HG02943 (cell line): ENCODE measurements around the gene ECEL1.
"Not testable (repeated sequence)": the region's sequence is repeated elsewhere in the genome, so short reads cannot be mapped to it uniquely, and the experiment has no call there.

Experiments used
- ATAC-seq: cut with Tn5 transposase; IDR thresholded peaks from one replicate; pipeline ENCODE4 v1.9.1; 2021; ENCODE audit warnings: mild to moderate bottlenecking, low read depth, moderate library complexity; ENCODE audit not compliant: unreplicated experiment

ECEL1 gene

GRCh38 chr2:232445149-232445885 is 42.3 kb downstream of the ECEL1 start:
- ATAC-seq, result not testable (repeated sequence)

GRCh38 chr2:232444409-232445148 is 43.1 kb downstream of the ECEL1 start:
- no peak for ATAC-seq

GRCh38 chr2:232443669-232444408 is 43.8 kb downstream of the ECEL1 start:
- not testable (repeated sequence) for ATAC-seq

- ATAC-seq, result not testable (repeated sequence)
Observed at GRCh38 chr2:232443047-232443446, 44.6 kb downstream of the ECEL1 start.

- not testable (repeated sequence) for ATAC-seq
Observed at GRCh38 chr2:232442431-232442830, 45.2 kb downstream of the ECEL1 start.

- not testable (repeated sequence) for ATAC-seq
Observed at GRCh38 chr2:232441922-232442321, 45.7 kb downstream of the ECEL1 start.

GRCh38 chr2:232441147-232441651 is 46.4 kb downstream of the ECEL1 start:
- ATAC-seq, result no peak

- ATAC-seq, result not testable (repeated sequence)
Observed at GRCh38 chr2:232440220-232441018, 47.2 kb downstream of the ECEL1 start.

GRCh38 chr2:232439758-232440135 is 47.9 kb downstream of the ECEL1 start:
- ATAC-seq, result no peak

- no peak for ATAC-seq
Observed at GRCh38 chr2:232438951-232439757, 48.5 kb downstream of the ECEL1 start.

- no peak for ATAC-seq
Observed at GRCh38 chr2:232438091-232438490, 49.5 kb downstream of the ECEL1 start.

- no peak for ATAC-seq
Observed at GRCh38 chr2:232437195-232437571, 50.5 kb downstream of the ECEL1 start.

GRCh38 chr2:232436381-232437194 is 51.0 kb downstream of the ECEL1 start:
- ATAC-seq, result no peak

- no peak for ATAC-seq
Observed at GRCh38 chr2:232435805-232436204, 51.8 kb downstream of the ECEL1 start.

- ATAC-seq, result no peak
Observed at GRCh38 chr2:232435375-232435648, 52.3 kb downstream of the ECEL1 start.

- no peak for ATAC-seq
Observed at GRCh38 chr2:232434563-232435374, 52.9 kb downstream of the ECEL1 start.

- no peak for ATAC-seq
Observed at GRCh38 chr2:232434091-232434490, 53.5 kb downstream of the ECEL1 start.

GRCh38 chr2:232433622-232434021 is 54.0 kb downstream of the ECEL1 start:
- ATAC-seq, result not testable (repeated sequence)
